B cell (primary cell): ENCODE data around the gene ADAMTS16.

Source experiments
- CTCF ChIP-seq: fragments of 200-600 bp; IDR thresholded peaks from one replicate; pipeline ENCODE4 v1.8.0; 2022; ENCODE audit warnings: antibody characterized with exemption, mild to moderate bottlenecking
- EZH2 ChIP-seq: IDR thresholded peaks from 2 replicates; pipeline ENCODE4 v1.6.1; 2012; ENCODE audit warnings: borderline replicate concordance, low read depth, mild to moderate bottlenecking, moderate library complexity, low read length; ENCODE audit not compliant: insufficient read depth, poor library complexity, severe bottlenecking

GRCh38 chr5:5144441-5144840 lies 4.3 kb downstream of the ADAMTS16 start:
- no peak for TF ChIP-seq CTCF
- TF ChIP-seq EZH2: no peak
